Urinary bladder (tissue), 4 donors: ENCODE measurements around the gene FER. TPM values are rescaled to one million over a fixed set of nuclear protein-coding genes. Genes with fewer than 3 reads are reported as not detected.
"Not testable (repeated sequence)": the region's sequence is repeated elsewhere in the genome, so short reads cannot be mapped to it uniquely, and the experiment has no call there.

Experiments
- DNase-seq: peaks from one replicate; pipeline ENCODE4 v3.0.0-alpha.2; 2015; ENCODE audit errors: extremely low spot score
- H3K27ac ChIP-seq: one replicate; pipeline ENCODE4 v1.5.1; 2013; ENCODE audit warnings: low read depth, mild to moderate bottlenecking, moderate library complexity
- H3K36me3 ChIP-seq: one replicate; pipeline ENCODE4 v1.6.1; 2013; ENCODE audit warnings: mild to moderate bottlenecking, moderate library complexity; ENCODE audit not compliant: insufficient read depth
- H3K4me1 ChIP-seq: one replicate; pipeline ENCODE4 v1.6.1; 2013; ENCODE audit warnings: mild to moderate bottlenecking, moderate library complexity; ENCODE audit not compliant: insufficient read depth
- H3K4me3 ChIP-seq: one replicate; pipeline ENCODE4 v1.5.1; 2013; ENCODE audit warnings: low read depth, low read length
- WGBS: extraction: QIAGEN DNeasy Blood & Tissue Kit; methylation state at CpG from one replicate; pipeline ENCODE4 v1.1.7; 2013; 5-methylcytosine and 5-hydroxymethylcytosine counted together
- polyA plus RNA-seq: library from polyadenylated mRNA; stranded (reverse); fragments of 200-250 nt; gene quantifications from one replicate; pipeline ENCODE4 v1.2.3, GENCODE V29; 2013
- total RNA-seq: library from RNA; depleted of rRNA; stranded (reverse); fragments of >200 nt; gene quantifications from one replicate; pipeline ENCODE4 v1.2.3, GENCODE V29; 2014
- donor health status: healthy with polysubstance abuse.
- donor health status: healthy.

FER gene
- total and polyA plus RNA-seq, 2 donors: 6.3 to 84.6 TPM

- WGBS: 94% methylated on average over 3 of the region's 3 CpGs
Measured at GRCh38 chr5:109171437-109172073, 423.9 kb downstream of the FER start.

GRCh38 chr5:109173036-109173794, 425.5 kb downstream of the FER start:
- Histone ChIP-seq H3K4me3 (no peak overlapping the region), H3K36me3 (no peaks in the 10 kb centered on the region), H3K27ac (no peak overlapping the region), H3K4me1 (no peaks in the 10 kb centered on the region)
- over 99% methylated on average over 2 of the region's 2 CpGs for WGBS
- DNase-seq: no peak

More at GRCh38 chr5:109171437-109172073, 423.9 kb downstream of the FER start:
- H3K36me3 ChIP-seq, H3K27ac ChIP-seq, H3K4me1 ChIP-seq, DNase-seq, H3K4me3 ChIP-seq: not testable (repeated sequence)

GRCh38 chr5:109177227-109177626, 429.5 kb downstream of the FER start:
- Histone ChIP-seq H3K4me3 (no peak overlapping the region), H3K4me1 (no peaks in the 10 kb centered on the region), H3K36me3 (no peaks in the 10 kb centered on the region), H3K27ac (no peak overlapping the region)
- WGBS: 45% methylated on average over 2 of the region's 2 CpGs
- no peak for DNase-seq

- DNase-seq: no peak
- Histone ChIP-seq H3K36me3 (no peaks in the 10 kb centered on the region), H3K27ac (no peak overlapping the region), H3K4me1 (no peaks in the 10 kb centered on the region), H3K4me3 (no peak overlapping the region)
Measured at GRCh38 chr5:109177782-109178181, 430.1 kb downstream of the FER start.

GRCh38 chr5:109180668-109181067, 433.0 kb downstream of the FER start:
- Histone ChIP-seq H3K4me1 (no peaks in the 10 kb centered on the region), H3K4me3 (no peak overlapping the region), H3K27ac (no peak overlapping the region), H3K36me3 (no peaks in the 10 kb centered on the region)
- DNase-seq: no peak
- 96% methylated on average over 4 of the region's 4 CpGs for WGBS

- no peak for DNase-seq
- peaks cover 7% of the 10 kb centered on the region for H3K36me3 ChIP-seq
- no peaks in the 10 kb centered on the region for H3K4me1 ChIP-seq
- no peak overlapping the region for H3K27ac ChIP-seq
- WGBS: 78% methylated on average over 3 of the region's 3 CpGs
- H3K4me3 ChIP-seq: no peak overlapping the region
Measured at GRCh38 chr5:109186759-109187158, 439.1 kb downstream of the FER start.

GRCh38 chr5:109191153-109191558, 443.5 kb downstream of the FER start:
- DNase-seq: no peak
- H3K4me1 ChIP-seq: no peaks in the 10 kb centered on the region
- H3K27ac ChIP-seq: no peak overlapping the region
- WGBS: 37% methylated on average over 2 of the region's 2 CpGs
- H3K36me3 ChIP-seq: peaks cover 7% of the 10 kb centered on the region
- H3K4me3 ChIP-seq: no peak overlapping the region

GRCh38 chr5:109192027-109192426, 444.3 kb downstream of the FER start:
- Histone ChIP-seq H3K4me3 (no peak overlapping the region), H3K27ac (no peak overlapping the region), H3K4me1 (no peaks in the 10 kb centered on the region), H3K36me3 (peaks cover 7% of the 10 kb centered on the region)
- DNase-seq: no peak
- 89% methylated on average over 1 of the region's 1 CpG for WGBS

- H3K4me1 ChIP-seq: no peaks in the 10 kb centered on the region
- H3K4me3 ChIP-seq: no peak overlapping the region
- WGBS: 87% methylated on average over 6 of the region's 6 CpGs
- no peak for DNase-seq
- peaks cover 1% of the 10 kb centered on the region for H3K36me3 ChIP-seq
- no peak overlapping the region for H3K27ac ChIP-seq
Measured at GRCh38 chr5:109192555-109193281, 445.0 kb downstream of the FER start.

- no peak overlapping the region for H3K27ac ChIP-seq
- H3K4me3 ChIP-seq: no peak overlapping the region
- 81% methylated on average over 2 of the region's 2 CpGs for WGBS
- H3K36me3 ChIP-seq: no peaks in the 10 kb centered on the region
- H3K4me1 ChIP-seq: no peaks in the 10 kb centered on the region
- no peak for DNase-seq
Measured at GRCh38 chr5:109195667-109196066, 448.0 kb downstream of the FER start.

- Histone ChIP-seq H3K4me1 (no peaks in the 10 kb centered on the region), H3K4me3 (no peak overlapping the region), H3K27ac (no peak overlapping the region), H3K36me3 (no peaks in the 10 kb centered on the region)
- DNase-seq: no peak
- 59% methylated on average over 2 of the region's 2 CpGs for WGBS
Measured at GRCh38 chr5:109196087-109196822, 448.6 kb downstream of the FER start.

- DNase-seq: no peak
- no peak overlapping the region for H3K4me3 ChIP-seq
- no peaks in the 10 kb centered on the region for H3K4me1 ChIP-seq
- H3K36me3 ChIP-seq: no peaks in the 10 kb centered on the region
- no peak overlapping the region for H3K27ac ChIP-seq
- 81% methylated on average over 2 of the region's 2 CpGs for WGBS
Measured at GRCh38 chr5:109196823-109197160, 449.1 kb downstream of the FER start.

- WGBS: 80% methylated on average over 2 of the region's 2 CpGs
- Histone ChIP-seq H3K4me1 (no peaks in the 10 kb centered on the region), H3K4me3 (no peak overlapping the region), H3K36me3 (no peaks in the 10 kb centered on the region), H3K27ac (no peak overlapping the region)
- DNase-seq: no peak
Measured at GRCh38 chr5:109199289-109199688, 451.6 kb downstream of the FER start.
